GM21529 (cell line): Measurements from ENCODE around the gene CLEC16A.

Experiments
- ATAC-seq: cut with Tn5 transposase; IDR thresholded peaks from one replicate; pipeline ENCODE4 v1.9.1; 2021; ENCODE audit not compliant: unreplicated experiment

CLEC16A gene

DNA sequence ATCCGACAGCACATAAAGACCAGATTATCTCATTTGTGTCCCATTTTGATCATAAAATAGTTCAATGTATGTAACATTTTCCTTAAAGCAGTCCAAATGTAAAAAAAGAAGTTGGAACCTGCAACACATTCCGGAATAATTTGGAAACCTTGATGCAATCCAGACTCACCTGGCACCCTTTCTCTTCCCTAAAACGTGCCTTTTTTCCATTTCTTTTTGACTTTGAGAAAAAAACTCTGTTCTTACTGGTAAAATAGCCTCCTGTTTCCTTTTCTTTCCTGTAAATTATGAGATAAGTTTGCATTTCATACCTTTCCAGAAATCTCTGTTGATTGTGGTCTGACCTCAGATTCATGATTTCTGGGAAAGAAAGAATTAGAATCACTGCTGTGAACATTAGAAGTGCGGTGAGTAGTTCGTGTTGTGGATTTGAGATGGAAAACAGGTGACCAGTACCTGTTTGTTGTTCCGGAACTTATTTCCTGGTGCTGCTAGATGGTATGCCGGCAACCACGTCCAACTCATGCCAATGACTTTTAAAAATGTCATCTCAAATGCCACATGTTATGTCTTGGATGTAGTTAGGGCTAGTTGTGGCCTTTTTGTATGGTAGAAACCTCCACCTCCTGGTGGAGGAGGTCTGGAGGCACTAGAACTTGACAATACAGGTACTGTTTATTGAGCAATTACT, 203.5 kb downstream of the CLEC16A start:
- no peak for ATAC-seq

DNA sequence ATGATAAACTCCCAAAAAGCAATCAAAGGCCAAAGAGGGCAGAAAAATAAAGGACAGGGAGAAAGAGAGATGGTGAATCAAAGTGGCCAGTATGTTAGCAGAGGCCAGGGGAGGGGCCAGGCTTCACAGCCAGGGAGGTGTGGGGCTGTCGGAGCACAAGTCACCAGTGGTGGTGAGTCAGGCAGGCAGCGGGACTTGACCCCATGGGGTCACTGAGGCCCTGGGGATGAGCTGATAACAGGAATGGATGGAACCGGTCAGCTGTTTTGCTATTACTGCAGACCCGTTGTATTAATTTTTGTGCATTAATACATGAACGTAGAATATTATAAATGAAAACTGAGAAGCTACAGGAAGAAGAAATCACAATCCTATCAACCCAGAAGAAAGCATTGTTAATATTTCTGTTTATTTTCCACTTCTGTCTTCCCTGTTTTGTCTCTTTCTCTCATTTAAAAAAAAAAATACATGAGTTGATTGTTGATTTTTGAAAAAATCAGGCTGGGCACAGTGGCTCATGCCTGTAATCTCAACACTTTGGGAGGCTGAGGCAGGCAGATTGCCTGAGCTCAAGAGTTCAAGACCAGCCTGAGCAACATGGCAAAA, 204.8 kb downstream of the CLEC16A start:
- ATAC-seq, result no peak

DNA sequence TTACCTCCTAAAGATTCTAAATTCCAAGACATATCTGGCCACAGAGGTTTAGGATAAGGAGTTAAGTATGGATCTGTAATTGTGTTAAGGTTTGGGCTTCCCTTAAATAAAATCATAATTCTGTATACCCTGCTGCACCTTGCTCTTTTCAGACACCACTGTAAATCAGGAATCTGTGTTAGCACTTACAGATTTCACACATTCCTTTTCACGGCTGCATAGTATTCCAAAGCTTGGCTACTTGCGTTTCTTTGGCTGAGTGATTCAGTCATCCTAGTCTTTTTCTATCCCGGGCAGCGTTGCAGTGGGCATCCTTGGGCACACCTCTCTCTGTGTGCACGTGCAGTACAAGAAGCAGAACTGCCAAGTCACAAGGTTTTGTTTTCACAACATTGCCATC, 205.8 kb downstream of the CLEC16A start:
- ATAC-seq, result no peak

DNA sequence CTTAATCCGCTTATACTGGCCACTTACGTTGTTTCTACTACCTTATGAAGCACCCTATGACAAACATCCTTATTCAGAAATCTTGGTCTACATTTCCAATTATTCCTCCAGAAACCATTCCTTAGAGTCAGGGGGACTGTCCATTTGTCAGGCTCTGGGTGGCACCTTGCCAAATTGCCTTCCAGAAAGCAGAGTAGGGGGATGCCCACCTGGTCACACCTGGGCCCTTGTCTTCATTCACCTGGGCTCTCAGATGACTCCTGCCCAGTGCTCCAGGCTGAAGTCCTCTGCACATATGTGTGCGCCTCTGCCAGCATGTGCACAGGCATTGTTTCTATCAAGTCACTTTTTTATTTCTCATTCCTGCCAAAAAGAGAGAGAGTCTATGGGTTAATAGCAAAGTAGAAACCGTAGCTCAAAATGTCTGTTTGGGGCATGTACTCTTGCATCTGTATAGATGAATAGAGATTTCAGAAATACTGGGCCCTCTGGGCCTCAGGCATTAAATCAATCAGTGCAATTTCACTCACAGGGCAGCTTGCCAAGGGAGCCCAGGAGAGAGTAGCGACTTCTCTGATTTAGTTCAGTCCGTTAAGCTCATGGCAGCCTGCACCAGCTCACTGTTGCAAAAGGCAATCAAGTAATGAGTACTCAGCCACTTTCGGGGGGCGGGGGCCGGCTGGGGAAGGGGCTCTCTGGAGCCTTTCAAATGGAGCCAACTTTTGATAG, 207.0 kb downstream of the CLEC16A start:
- ATAC-seq, result no peak

DNA sequence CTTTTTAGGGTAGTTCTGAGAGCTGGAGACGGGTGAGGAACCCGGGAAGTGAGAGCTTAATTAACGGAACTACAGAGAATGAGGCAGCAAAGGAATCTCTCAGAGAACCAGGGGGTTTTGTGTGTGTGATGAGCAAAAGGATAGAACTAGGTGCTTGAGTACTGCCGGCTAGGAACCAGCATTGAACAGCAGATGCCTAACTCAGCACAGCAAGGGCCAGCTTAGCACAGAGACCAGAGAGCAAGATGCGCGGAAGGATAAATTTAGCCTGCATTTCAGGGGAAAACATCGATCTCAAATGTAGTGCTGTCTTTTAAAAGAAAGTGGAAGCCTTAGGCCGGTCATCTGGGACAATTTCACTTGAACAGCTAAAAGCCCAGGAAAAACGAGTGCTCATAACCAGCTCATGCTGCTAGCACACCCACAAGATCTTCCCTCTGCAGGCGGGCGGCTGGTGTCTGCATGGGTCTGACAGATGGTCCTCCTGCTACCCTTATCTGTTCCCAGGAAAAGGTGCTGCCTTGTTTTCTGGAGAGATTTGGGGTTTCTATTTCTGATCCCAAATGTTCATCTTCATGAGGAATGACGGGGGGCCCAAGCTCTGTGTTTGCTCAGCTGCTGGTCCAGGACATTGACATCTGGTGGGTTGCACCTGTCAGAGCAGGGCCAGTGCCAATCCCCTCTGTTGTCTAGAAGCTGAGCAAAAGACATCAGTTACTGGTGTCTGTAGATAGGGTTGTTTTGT, 207.7 kb downstream of the CLEC16A start:
- no peak for ATAC-seq

DNA sequence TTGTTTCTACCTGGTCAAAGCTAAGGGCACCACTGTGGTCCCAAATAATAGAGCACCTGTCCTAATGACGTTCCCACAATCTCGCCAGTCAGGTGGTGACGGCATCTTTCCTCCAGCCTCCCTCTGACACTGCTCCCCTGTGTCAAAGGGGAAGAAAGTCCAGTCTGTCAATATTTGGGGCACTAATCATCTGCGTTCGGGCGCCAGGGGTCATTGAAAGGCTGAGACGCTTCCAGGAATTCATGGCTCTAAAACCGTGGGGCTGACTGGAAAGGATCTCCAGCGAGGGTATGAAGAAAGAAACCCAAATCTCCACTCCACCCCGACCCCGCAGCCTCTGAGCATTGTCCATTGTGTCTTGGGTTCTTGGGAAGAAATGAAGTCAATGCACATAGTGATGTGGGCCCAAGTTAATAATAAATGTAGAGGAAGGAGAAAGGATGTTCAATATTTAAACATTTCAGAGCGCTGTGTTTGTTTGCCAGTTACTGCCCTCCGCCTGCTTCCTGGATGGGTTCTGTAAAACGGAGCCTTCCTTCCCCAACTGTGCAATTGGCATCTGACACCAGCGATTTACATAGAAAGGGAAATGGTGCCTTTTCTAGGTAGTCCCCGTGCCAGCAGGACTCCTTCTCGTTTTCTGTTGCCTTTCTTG, 208.4 kb downstream of the CLEC16A start:
- no peak for ATAC-seq

DNA sequence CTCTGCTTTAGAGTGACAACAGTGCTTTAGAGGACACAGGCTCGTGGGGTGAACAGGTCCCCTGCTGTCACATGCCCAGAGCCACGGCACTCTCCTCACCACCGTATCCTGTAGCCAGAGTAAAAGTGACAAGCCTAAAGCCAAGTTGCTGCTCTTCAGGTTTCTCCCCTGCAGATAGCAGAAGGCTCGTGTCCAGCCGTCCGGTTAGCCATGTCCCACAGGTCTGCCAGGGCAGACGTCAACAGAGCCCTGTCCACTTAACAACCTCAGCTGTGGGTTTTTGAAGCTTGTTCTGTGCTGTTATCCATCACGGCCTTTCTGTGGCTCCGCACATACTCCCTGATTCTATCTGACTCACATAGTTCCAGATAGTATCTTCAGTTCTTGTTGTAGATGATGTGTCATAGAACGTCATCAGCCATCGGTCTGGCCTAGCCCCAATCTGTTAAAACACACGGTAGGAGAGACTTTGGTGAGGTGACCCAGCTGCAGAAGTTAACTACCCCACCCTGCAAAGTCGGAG, 211.0 kb downstream of the CLEC16A start:
- no peak for ATAC-seq

DNA sequence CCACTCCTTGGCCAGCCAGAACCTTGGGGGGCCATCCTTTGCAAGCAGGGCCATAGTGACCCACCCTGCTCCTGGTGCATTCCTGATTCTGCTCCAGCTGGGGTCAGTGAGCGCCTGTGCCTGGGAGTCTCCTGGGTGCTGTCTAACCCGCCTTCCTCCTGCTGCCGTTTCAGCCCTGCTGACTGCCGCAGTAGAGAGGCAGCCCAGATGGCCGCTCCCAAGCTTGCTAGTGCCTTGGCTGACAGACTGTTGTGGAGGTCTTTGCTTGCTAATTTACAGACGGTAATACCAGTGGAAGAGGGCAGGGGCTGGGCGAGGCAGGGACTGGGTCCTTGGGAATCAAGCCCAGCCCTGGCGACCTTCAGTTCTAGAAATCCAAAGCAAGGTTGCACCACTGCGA, 212.0 kb downstream of the CLEC16A start:
- no peak for ATAC-seq

DNA sequence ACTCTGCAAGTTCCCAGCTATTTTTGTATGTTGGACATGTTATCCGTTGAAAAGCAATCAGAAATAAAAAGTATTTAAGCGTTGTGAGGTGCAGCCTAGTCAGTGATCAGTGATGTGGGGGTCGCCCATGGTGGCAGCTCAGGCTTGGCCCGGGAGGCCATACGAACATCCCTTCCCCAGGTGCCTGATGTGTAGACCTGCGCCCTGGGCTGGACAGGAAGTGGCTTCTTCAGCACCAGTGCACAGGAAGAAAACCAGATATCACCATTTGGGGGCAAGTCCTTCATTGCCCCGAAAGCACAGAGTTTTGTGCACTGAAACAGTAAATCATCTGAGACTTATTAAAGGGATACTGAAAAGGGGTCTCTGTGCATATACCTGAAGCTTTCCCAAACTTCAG, 212.8 kb downstream of the CLEC16A start:
- no peak for ATAC-seq

DNA sequence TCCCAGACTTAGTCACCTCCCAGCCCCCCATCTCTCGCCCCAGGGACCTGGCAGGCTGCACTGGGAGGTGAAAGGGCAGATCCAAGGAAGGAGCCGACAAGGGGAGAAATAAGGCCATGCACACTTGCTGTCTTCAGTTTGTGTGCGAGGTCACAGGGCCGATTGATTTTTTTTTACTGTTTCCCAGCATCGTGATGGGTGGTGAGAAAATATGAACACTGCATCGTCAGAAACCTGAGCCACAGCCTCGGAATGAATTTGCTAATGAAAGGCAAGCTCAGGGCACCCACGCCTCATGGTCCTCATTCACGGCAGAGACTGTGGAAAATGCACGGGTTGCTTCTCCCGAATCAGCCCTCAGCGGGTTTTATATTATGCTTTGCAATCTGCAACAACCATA, 213.7 kb downstream of the CLEC16A start:
- ATAC-seq, result no peak

DNA sequence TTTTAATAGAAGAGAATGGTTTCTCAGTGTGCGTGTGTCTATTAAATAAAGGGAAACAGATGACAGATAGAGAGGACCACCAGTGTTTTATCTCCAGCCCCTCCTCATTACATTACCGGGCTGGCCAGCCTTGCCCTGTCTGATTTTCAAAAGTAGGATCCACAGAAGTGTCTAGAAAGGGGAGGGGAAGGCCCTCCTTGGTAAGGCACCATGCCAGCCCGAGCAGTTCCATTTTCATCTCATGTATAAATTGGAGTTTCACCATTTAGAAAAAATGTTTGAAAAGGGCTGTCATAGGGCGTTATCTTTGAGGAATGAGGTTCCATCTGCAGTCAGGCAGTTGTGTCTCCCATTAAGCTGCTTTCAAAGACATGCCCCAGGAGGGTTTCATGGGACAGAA, 214.9 kb downstream of the CLEC16A start:
- no peak for ATAC-seq

DNA sequence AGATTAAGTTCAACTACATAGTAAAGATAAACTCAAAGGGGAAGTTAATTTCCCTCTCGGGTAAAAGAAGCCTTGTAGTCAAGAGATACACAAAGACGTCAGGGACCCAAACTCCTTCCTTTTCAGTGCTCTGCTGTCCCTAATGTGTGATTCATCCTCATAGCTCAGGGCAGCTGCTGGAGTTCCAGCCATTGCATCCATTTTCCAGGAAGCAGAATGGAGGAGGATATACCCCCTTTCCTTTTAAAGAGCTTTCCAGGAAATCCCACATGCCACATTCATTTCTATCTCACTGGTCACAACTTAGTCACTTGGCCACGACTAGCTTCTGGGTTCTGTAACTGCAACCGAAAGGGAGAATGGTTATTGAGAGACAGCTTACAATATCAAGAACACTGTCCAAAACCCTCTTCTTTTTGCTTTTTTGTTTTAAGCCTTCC, 216.3 kb downstream of the CLEC16A start:
- ATAC-seq, result no peak

DNA sequence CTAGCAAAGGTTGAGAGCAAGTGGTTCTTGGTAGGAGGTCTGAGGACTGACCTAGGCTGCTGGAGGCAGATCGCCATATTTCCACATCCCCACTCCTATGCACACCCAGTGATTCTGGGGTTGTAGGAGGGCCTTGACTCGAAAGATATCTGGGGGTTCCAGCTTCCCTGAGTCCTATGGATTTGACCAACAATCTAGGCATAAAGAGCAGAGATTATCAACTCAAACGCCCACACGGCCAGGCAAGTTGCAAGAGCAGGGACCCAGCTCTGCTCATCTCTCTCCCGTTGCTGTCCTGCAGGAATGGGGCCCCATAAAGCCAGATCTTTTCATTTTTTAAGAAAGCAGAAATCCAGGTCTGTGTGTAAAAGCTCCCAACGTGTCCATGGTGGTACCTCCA, 217.1 kb downstream of the CLEC16A start:
- no peak for ATAC-seq

DNA sequence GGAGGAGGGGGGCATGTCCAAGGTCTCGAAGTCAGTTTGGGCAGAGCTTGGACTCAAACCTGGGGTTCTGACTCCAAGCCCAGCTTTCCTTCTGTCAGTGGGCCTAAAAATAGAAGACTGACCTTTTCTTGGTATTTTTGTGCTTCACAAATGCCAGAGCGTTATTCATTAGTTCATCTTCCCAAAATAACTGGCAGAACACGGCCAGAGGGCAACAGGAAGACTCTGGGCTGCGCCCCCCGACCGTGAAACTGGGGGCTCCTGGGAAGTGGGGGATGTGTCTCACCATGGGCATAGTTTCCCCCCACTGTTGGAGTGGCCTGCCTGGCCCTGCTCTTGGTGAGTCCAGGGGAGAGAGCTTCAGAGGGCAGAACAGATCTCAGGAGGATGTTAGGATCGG, 217.6 kb downstream of the CLEC16A start:
- ATAC-seq, result no peak

DNA sequence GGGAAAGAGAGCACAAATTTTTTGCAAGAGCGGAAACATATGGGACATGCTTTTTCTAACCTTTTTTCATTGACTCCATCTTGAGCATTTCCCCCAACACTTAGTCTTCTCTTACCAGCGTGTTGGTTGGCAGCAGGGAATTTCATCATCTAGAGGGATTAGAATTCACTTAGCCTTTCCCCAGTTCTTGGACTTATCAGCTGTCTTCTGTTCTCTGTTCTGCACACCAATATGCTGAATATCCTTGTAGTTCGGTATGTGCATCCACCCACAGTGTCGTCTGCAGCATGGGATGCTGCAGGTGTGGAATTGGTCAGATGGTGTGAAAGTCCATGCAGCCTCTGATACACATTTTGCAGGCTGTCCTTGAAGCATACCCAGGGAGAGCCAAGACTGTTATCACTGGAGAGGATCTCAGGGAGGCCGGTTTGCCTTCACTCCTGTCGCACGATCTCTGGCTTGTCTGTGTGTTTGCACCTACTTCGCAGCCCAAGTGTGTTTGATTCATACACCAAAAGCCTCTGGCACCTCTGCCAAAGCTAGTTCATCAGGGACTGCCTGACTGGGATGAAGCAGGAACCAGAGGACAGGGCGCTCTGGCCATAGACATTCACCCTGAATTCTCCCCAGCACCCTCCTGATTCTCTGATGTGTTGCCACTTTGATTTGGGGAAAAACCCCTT, 218.4 kb downstream of the CLEC16A start:
- no peak for ATAC-seq

DNA sequence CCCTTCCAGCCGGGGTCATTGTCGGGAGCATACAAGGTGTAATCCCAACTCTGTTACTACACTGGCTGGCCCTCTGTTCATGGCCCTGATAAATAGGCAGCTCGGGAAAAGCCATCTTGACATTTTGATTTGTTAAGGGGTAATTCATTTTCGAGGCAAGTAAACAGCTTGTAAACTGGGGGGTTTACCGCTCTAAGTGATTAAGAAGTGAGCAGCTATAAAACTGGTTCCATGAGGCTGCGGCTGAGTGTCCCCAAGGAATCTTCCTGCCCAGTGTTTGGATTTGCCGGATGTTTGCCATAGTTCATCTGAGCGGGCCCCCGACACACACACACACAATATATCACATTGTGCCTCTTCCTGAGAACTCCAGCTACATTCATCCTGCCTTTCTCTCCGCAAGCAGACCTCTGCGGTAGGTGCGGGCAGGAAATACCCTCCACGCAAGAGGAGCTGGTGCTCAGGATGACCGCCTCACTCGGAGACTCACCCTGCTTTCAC, 219.4 kb downstream of the CLEC16A start:
- no peak for ATAC-seq

DNA sequence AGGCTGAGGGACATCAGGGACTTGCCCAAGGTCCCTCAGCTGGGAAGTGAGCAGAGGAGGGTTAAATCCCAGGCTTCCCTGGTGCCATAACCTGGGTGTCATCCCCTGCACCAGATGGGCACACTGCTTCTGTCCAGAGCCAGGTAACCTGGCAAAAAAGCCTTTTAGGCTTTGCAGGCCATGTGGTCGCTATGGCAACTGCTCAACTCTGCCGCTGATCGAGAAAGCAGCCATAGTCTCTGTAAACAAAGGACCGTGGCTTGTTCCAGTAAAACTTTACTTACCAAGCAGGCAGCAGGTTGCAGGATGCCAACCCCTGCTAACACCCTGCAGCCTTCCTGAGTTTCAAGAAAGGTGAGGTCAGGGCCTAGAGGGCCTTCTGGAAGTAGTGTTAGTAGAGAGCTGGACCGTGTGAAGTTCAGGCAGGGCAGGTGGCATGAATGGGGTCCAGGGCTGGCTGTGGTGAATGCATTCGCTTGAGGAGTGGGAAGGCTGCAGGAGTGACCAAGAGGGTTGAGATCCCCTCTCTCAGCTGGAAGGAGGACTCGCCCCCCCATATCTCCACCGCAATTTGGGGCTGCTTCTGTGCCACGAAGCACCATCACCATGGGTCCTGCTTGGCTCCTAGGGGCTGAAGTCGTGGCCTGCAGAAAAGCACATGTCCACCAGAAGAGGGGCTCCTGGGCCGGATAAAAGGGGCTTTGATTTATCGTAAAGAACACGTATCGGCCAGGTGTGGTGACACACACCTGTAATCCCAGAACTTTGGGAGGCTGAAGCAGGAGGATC, 220.3 kb downstream of the CLEC16A start:
- no peak for ATAC-seq

DNA sequence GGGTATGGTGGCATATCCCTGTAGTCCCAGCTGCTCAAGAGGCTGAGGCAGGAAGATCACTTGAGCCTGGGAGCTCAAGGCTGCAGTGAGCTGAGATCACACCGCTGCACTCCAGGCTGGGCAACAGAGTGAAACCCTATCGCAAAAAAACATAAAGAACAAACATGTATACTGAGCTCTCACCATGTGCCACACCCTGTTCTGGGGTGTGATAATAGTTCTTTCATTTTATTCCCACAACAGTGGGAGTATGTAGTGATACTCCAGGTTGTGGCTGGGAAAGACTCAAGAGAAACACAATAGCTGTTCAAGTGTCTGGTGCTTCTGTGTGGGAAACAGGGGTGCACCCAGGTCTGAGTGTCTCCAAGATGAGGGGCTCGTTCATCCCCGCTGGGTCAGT, 221.0 kb downstream of the CLEC16A start:
- ATAC-seq, result no peak

DNA sequence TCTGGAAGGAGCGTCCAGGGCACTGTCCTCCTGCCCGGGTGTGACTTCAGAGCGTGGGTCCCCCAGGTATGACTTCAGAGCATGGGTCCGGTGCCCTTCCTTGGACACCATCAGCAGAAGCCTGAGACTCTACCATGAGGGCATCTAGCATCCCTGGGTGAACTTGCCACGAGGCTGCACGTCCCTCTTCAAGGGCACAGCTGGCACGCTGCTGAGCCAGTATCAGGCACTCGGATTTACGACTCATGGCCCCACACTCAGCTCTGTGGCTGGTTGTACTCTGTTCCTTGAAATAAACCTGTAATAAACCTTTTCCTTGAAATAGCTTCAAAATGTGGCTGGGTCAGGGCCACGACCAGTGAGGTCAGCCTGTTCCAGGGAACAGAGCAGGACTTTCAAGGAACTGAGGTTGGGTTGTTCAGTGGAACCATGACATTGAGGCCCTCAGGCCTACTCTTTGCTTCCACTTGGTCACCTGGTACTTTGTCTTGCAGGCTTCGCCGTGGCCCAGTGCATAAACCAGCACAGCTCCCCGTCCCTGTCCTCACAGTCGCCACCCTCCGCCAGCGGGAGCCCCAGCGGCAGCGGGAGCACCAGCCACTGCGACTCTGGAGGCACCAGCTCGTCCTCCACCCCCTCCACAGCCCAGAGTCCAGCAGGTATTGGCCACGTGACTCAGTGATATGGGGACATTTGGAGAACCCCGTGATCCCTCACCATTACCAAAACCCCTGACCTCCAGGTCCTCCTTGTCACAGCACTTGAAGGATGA, 221.7 kb downstream of the CLEC16A start:
- ATAC-seq, result no peak
